K562 (cell line): Measurements from ENCODE around the gene DDX23. TPM values are rescaled to one million over a fixed set of nuclear protein-coding genes. Genes with fewer than 3 reads are reported as not detected.

Experiments
- ATAC-seq: fragments of 200-7000 bp; cut with Tn5 transposase; 3 replicates; pipeline ENCODE4 v1.9.1; 2020; ENCODE audit warnings: moderate library complexity
- BruUV-seq: library from RNA; stranded (reverse); fragments of 400-500 nt; replicated peaks from 2 replicates; lab custom pipeline; 2021; lab: Mats Ljungman, UMichigan
- CTCF ChIA-PET: fragments of 300-600 bp; formaldehyde crosslinking; extraction: SDS; loops from one replicate; lab custom pipeline; 2021; ENCODE audit warnings: low intra/inter-chr PET ratio; lab: Yijun Ruan, JAX
- POLR2A ChIA-PET: fragments of 300-600, 350-650 bp; sonication (Branson Sonifier 250); formaldehyde crosslinking; extraction: SDS; loops from one replicate; lab custom pipeline; 2021; ENCODE audit warnings: antibody characterized with exemption, inconsistent platforms; lab: Yijun Ruan, JAX
- DNase-seq, 4 experiments: peaks; one replicate each; pipeline versions ENCODE4 v3.0.0 to v3.0.0-alpha.2; 2011 to 2018; ENCODE audit warnings: low spot score in 3 of 4, mixed read lengths in 3 of 4; ENCODE audit errors: extremely low read depth in 1 of 4
- FAIRE-seq: peaks from 2 replicates; lab custom pipeline; 2011; peaks lifted over from hg19 to GRCh38; lab: Jason Lieb, UNC
- H2AFZ ChIP-seq: 2 replicates; pipeline ENCODE4 v1.6.0; 2011; ENCODE audit warnings: low read depth, low read length, control low read depth, inconsistent platforms
- H3K27ac ChIP-seq: fragments of 200-600 bp; 3 replicates; pipeline ENCODE4 v1.8.0; 2011; ENCODE audit warnings: low read depth, mild to moderate bottlenecking, control low read depth, inconsistent platforms, low read length, moderate library complexity, mixed read lengths; ENCODE audit errors: extremely low read depth
- H3K27me3 ChIP-seq, 2 experiments: fragments of 300-600 bp in 1 of 2; 2 replicates in 1 of 2; 3 replicates in 1 of 2; pipeline versions ENCODE4 v1.6.0 to v1.8.0; 2011; ENCODE audit warnings: inconsistent platforms in 2 of 2, low read length in 2 of 2, mild to moderate bottlenecking in 1 of 2, mixed read lengths in 1 of 2, moderate library complexity in 1 of 2; ENCODE audit not compliant: control insufficient read depth in 2 of 2, insufficient read depth in 2 of 2
- H3K36me3 ChIP-seq: fragments of 300-600 bp; 3 replicates; pipeline ENCODE4 v1.8.0; 2011; ENCODE audit warnings: mild to moderate bottlenecking, low read length, inconsistent platforms; ENCODE audit not compliant: control insufficient read depth, insufficient read depth
- H3K4me1 ChIP-seq, 2 experiments: fragments of 200-600 bp in 1 of 2; replicated peaks in 1 of 2; 2 replicates in 1 of 2; 3 replicates in 1 of 2; pipeline versions ENCODE4 v1.5.1 to v1.8.0; 2011; ENCODE audit warnings: inconsistent platforms in 2 of 2, low read length in 2 of 2, mild to moderate bottlenecking in 1 of 2, mixed read lengths in 1 of 2, moderate library complexity in 1 of 2; ENCODE audit not compliant: control insufficient read depth in 2 of 2, insufficient read depth in 2 of 2
- H3K4me2 ChIP-seq: 2 replicates; pipeline ENCODE4 v1.6.1; 2011; ENCODE audit warnings: low read length, control low read depth, inconsistent platforms, mixed read lengths; ENCODE audit not compliant: insufficient read depth
- H3K4me3 ChIP-seq: fragments of 200-600 bp; sonication (generic), shearing (Covaris generic); 2 replicates; pipeline ENCODE4 v1.5.1; 2016; ENCODE audit warnings: control low read depth, inconsistent platforms
- H3K79me2 ChIP-seq: fragments of 200-600 bp; 3 replicates; pipeline ENCODE4 v1.8.0; 2011; ENCODE audit warnings: low read length, inconsistent platforms; ENCODE audit not compliant: control insufficient read depth, insufficient read depth
- H3K9ac ChIP-seq, 2 experiments: 2 replicates each; pipeline versions ENCODE4 v1.6.0 to v1.6.1; 2011; ENCODE audit warnings: low read depth in 2 of 2, low read length in 2 of 2, control low read depth in 1 of 2, inconsistent platforms in 1 of 2, mild to moderate bottlenecking in 1 of 2, mixed read lengths in 1 of 2; ENCODE audit not compliant: insufficient read depth in 1 of 2
- H3K9me1 ChIP-seq: one replicate; pipeline ENCODE4 v1.6.0; 2011; ENCODE audit warnings: inconsistent platforms, mild to moderate bottlenecking, low read length, moderate library complexity; ENCODE audit not compliant: control insufficient read depth, insufficient read depth
- H3K9me3 ChIP-seq: replicated peaks from 2 replicates; pipeline ENCODE4 v1.5.1; 2011; ENCODE audit warnings: low read depth, low read length, inconsistent platforms; ENCODE audit not compliant: control insufficient read depth, insufficient read depth
- H4K20me1 ChIP-seq: replicated peaks from 2 replicates; pipeline ENCODE4 v1.6.1; 2011; ENCODE audit warnings: low read length, inconsistent platforms, mixed read lengths; ENCODE audit not compliant: control insufficient read depth, insufficient read depth
- E2F8 ChIP-seq: fragments of 450-650 bp; IDR thresholded peaks from 2 replicates; pipeline ENCODE4 v1.7.1; 2018; ENCODE audit warnings: mild to moderate bottlenecking, low read depth; ENCODE audit not compliant: partially characterized antibody
- HSF4 ChIP-seq: fragments of 250-450 bp; sonication (Bioruptor Pico); IDR thresholded peaks from 2 replicates; pipeline ENCODE4 v2.1.2; 2022; ENCODE audit warnings: mild to moderate bottlenecking, moderate library complexity, borderline replicate concordance
- IRF1 ChIP-seq: sonication (generic); formaldehyde crosslinking; IDR thresholded peaks from 2 replicates; pipeline ENCODE4 v1.8.0; 2022; ENCODE audit warnings: missing genetic modification reagents, mild to moderate bottlenecking, borderline replicate concordance
- RAD21 ChIP-seq, 2 experiments: fragments of 250-450 bp in 1 of 2; fragments of 450-650 bp in 1 of 2; sonication (Bioruptor Pico) in 1 of 2; formaldehyde crosslinking in 1 of 2; IDR thresholded peaks in 1 of 2; conservative IDR thresholded peaks in 1 of 2; 2 replicates each; pipeline versions ENCODE4 v1.4.0 to v1.8.0; 2020 to 2022; ENCODE audit warnings: mild to moderate bottlenecking in 2 of 2, moderate library complexity in 1 of 2
- TEAD1 ChIP-seq, 2 experiments: fragments of 450-650 bp in 1 of 2; sonication (generic) in 1 of 2; formaldehyde crosslinking; IDR thresholded peaks; 2 replicates each; pipeline versions ENCODE4 v1.4.0 to v1.8.0; 2020 to 2022; ENCODE audit warnings: mild to moderate bottlenecking in 2 of 2, missing genetic modification reagents in 1 of 2
- THAP12 ChIP-seq: fragments of 250-450 bp; sonication (Bioruptor Pico); IDR thresholded peaks from 2 replicates; pipeline ENCODE4 v1.9.0; 2021; ENCODE audit warnings: mild to moderate bottlenecking, inconsistent platforms
- ZBTB12 ChIP-seq: fragments of 250-450 bp; sonication (Bioruptor Pico); IDR thresholded peaks from 2 replicates; pipeline ENCODE4 v1.4.0; 2020
- ZNF174 ChIP-seq: fragments of 250-450 bp; sonication (Bioruptor Pico); IDR thresholded peaks from 2 replicates; pipeline ENCODE4 v1.4.0; 2020; ENCODE audit warnings: mild to moderate bottlenecking
- ZNF668 ChIP-seq: fragments of 250-450 bp; sonication (Bioruptor Pico); IDR thresholded peaks from 2 replicates; pipeline ENCODE4 v1.8.0; 2022; ENCODE audit warnings: mild to moderate bottlenecking, inconsistent platforms
- WGBS: fragments of 100-300 bp; shearing (Covaris generic); methylation state at CpG from one replicate; pipeline ENCODE4 v1.1.6; 2016; ENCODE audit warnings: low coverage, mixed read lengths; ENCODE audit not compliant: insufficient coverage; ENCODE audit errors: missing lambda C conversion rate; 5-methylcytosine and 5-hydroxymethylcytosine counted together
- in situ Hi-C: fragments of 300-500 bp; cut with MboI; formaldehyde crosslinking; loops from 4 replicates; pipeline ENCODE4 v1.15.0; 2018; ENCODE audit warnings: inconsistent platforms, mixed read lengths
- intact Hi-C: fragments of 100-400 bp; cut with micrococcal nuclease; formaldehyde crosslinking; loops from 2 replicates; pipeline ENCODE4 v1.14.2; 2022
- polyA plus RNA-seq, 8 experiments: library from polyadenylated mRNA; depleted of rRNA in 4 of 8; stranded (reverse) in 5 of 8; unstranded in 3 of 8; fragments of >200 nt; fragmentation: Nextera tagmentation in 2 of 8; fragmentation: Illumina TruSeq in 1 of 8; extraction: Ambion mirVana in 2 of 8; extraction: Trizol in 1 of 8; gene quantifications; 2 replicates each; pipeline versions ENCODE4 v1.2.1 to v1.2.3, GENCODE V29; 2011 to 2014; ENCODE audit warnings: inconsistent platforms in 1 of 8, missing spikeins in 1 of 8
- total RNA-seq, 7 experiments: library from RNA; depleted of rRNA in 6 of 7; stranded (reverse); fragments of >200 nt in 6 of 7; fragmentation: Illumina TruSeq in 2 of 7; extraction: Trizol in 2 of 7; gene quantifications; 2 replicates each; pipeline versions ENCODE4 v1.2.1 to v1.2.3, GENCODE V29; 2011 to 2021; ENCODE audit warnings: low replicate concordance in 1 of 7
- TF ChIP-seq, protein P1 (sequence below): fragments of 450-650 bp; IDR thresholded peaks from 2 replicates; pipeline ENCODE4 v1.6.1; 2016; ENCODE audit warnings: mild to moderate bottlenecking

The DDX23 gene
- total and polyA plus RNA-seq, 9 of the 15 experiments (the other 6 are each of a cell fraction or from before 2014, with no cell fraction given) = 32.4 to 138 (median 104) TPM

- TF ChIP-seq TEAD1 (CRISPR knock-in tag; IDR thresholded peaks at IDR 0.05) = no peak
These were observed 17.2 kb upstream of the DDX23 start (continued) for GRCh38 chr12:48869191-48869590.

- 28% methylated on average over 2 of the region's 2 CpGs for WGBS
- DNase-seq = no peak
- ChIA-PET CTCF (no interaction called here), POLR2A (interaction anchor here (0.8 to 4.9 kb wide), 3 partner anchors 12 to 20 kb away, joined by 3 to 23 read pairs (median 5); no protein-coding TSS in a partner anchor)
- Histone ChIP-seq H4K20me1 (no peaks in the 10 kb centered on the region), H3K4me1 (peaks cover 8 to 11% of the 10 kb centered on the region in 2 experiments; a peak in 3 of 5 replicates), H3K9me1 (no peaks in the 10 kb centered on the region), H3K9me3 (no peaks in the 10 kb centered on the region), H3K27ac (no peak overlapping the region), H3K27me3 (peaks cover 13 to 14% of the 10 kb centered on the region in 2 experiments; a peak in 4 of 5 replicates), H3K9ac (no peak overlapping the region), H3K4me2 (no peak overlapping the region), H3K36me3 (no peaks in the 10 kb centered on the region), H3K79me2 (no peaks in the 10 kb centered on the region), H3K4me3 (no peak overlapping the region), H2AFZ (peak overlapping the region; percentile 17; the same call in 1 of the 2 replicates)
- no TSS peak for BruUV-seq
- intact Hi-C loops (no loop called here), in situ Hi-C loops (no loop called here)
- no peak for ATAC-seq
- FAIRE-seq = no peak
- TF ChIP-seq IRF1 (CRISPR knock-in tag) = no peak
- TF ChIP-seq HSF4 (CRISPR knock-in tag) = no peak
- TF ChIP-seq ZNF174 (CRISPR knock-in tag) = no peak
- no peak for TF ChIP-seq THAP12 (CRISPR knock-in tag)
- TF ChIP-seq ZBTB12 (CRISPR knock-in tag) = no peak
- TF ChIP-seq, protein P1, sequence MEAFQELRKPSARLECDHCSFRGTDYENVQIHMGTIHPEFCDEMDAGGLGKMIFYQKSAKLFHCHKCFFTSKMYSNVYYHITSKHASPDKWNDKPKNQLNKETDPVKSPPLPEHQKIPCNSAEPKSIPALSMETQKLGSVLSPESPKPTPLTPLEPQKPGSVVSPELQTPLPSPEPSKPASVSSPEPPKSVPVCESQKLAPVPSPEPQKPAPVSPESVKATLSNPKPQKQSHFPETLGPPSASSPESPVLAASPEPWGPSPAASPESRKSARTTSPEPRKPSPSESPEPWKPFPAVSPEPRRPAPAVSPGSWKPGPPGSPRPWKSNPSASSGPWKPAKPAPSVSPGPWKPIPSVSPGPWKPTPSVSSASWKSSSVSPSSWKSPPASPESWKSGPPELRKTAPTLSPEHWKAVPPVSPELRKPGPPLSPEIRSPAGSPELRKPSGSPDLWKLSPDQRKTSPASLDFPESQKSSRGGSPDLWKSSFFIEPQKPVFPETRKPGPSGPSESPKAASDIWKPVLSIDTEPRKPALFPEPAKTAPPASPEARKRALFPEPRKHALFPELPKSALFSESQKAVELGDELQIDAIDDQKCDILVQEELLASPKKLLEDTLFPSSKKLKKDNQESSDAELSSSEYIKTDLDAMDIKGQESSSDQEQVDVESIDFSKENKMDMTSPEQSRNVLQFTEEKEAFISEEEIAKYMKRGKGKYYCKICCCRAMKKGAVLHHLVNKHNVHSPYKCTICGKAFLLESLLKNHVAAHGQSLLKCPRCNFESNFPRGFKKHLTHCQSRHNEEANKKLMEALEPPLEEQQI = no peak
- TF ChIP-seq RAD21 (CRISPR knock-in tag; conservative IDR thresholded peaks at IDR 0.05 in 1 of 2, IDR thresholded peaks at IDR 0.05 in 1 of 2) = no peak
- no peak for TF ChIP-seq ZNF668 (CRISPR knock-in tag)
- TF ChIP-seq E2F8 = no peak
These were observed 16.5 kb upstream of the DDX23 start for GRCh38 chr12:48868451-48868850.
